GM18870 (cell line): Measurements from ENCODE around the gene MYO15B.

Experiments used
- ATAC-seq: cut with Tn5 transposase; IDR thresholded peaks from one replicate; pipeline ENCODE4 v1.9.1; 2021; ENCODE audit warnings: moderate library complexity; ENCODE audit not compliant: unreplicated experiment

The MYO15B gene

DNA sequence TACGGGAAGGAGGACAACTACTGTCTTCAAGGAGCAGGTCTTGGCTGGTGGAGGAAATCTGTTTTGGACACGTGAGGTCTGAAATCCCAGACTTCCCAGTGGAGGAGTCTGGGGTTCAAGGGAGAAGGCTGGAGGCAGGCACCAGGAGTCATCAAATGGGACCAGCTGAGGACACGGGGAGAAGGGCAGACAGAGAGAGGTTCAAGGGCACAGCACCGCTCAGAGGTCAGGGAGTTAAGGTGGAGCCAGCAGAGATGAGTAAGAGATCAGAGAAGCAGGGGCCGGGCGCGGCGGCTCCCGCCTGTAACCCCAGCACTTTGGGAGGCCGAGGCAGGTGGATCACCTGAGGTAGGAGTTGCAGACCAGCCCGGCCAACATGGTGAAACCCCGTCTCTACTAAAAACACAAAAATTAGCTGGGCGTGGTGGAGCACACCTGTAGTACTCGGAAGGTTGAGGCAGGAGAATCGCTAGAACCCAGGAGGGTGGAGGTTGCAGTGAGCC is 35.2 kb downstream of the MYO15B start:
- ATAC-seq: no peak

DNA sequence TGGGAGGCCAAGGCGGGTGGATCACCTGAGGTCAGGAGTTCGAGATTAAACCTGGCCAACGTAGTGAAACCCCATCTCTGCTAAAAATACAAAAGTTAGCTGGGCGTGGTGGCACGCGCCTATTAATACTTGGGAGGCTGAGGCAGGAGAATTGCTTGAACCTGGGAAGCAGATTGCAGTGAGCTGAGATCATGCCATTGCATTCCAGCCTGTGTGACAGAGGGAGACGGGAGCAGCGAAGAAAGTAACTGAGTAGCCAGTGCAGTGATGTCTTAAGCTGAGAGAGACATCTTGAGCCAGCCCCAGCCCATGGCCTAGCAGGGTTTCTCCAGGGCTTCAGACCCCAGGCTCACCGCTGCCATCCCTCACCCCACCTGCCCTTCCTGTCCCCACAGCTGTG is 35.8 kb downstream of the MYO15B start:
- no peak for ATAC-seq

DNA sequence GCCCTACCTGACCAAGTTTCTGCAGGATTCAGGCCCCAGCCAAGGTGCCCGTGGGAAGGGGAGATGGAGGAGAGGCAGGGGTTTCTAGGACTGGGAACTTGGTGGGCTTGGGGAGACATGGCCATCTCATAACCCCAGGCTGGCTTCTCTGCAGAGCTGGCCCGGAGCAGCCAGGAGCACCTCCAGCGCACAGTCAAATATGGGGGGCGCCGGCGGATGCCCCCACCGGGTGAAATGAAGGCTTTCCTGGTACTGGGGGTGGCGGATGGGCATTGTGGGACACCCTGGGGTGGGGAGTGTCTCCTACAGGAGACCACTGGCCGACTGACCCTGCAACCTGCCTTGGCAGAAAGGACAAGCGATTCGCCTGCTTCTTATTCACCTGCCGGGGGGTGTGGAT is 36.4 kb downstream of the MYO15B start:
- no peak for ATAC-seq

DNA sequence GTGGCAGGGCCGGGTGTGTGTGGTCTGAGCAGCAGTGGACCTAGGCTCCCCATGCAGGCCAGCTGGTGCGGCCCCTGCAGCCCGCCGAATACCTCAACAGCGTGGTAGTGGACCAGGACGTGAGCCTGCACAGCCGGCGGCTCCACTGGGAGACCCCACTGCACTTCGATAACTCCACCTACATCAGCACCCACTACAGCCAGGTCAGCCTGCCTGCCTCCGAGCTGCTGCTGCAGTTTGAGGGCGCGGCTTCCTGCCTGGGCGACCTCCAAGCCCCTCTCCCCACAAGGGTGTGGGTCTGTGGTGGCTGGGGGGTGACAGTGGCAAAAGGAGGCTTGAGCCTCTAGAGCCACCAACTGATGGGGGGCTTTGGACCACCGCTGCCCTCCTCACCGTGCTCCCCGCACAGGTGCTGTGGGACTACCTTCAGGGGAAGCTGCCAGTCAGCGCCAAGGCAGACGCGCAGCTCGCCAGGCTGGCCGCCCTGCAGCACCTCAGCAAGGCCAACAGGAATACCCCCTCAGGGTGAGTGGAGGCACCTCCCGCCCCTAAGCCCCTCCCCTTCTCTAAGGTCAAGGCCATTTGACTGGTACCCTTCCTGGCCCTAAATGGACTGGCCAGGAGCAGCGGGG is 37.2 kb downstream of the MYO15B start:
- no peak for ATAC-seq

DNA sequence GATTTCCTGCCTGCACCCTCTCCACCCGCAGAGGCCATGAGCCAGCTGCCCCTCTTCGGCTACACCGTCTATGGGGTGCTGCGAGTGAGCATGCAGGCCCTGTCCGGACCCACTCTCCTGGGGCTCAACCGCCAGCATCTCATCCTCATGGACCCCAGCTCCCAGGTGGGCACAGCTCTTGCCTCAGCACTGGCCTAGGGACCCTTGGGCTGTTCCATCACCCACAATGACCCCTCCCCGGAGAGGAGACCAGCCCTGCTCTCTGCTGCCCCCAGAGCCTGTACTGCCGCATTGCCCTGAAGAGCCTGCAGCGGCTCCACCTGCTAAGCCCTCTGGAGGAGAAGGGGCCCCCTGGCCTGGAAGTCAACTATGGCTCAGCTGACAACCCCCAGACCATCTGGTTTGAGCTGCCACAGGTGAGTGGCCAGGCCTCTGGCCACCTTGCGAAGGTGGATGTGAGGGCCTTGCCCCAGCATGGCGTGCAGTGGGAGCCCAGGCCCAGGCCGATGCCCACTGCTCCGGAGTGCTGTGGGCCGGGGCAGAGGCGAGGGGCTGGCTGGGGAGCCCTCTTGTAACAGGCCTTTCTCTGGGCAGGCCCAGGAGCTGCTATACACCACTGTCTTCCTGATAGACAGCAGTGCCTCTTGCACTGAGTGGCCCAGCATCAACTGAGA is 38.4 kb downstream of the MYO15B start:
- no peak for ATAC-seq

DNA sequence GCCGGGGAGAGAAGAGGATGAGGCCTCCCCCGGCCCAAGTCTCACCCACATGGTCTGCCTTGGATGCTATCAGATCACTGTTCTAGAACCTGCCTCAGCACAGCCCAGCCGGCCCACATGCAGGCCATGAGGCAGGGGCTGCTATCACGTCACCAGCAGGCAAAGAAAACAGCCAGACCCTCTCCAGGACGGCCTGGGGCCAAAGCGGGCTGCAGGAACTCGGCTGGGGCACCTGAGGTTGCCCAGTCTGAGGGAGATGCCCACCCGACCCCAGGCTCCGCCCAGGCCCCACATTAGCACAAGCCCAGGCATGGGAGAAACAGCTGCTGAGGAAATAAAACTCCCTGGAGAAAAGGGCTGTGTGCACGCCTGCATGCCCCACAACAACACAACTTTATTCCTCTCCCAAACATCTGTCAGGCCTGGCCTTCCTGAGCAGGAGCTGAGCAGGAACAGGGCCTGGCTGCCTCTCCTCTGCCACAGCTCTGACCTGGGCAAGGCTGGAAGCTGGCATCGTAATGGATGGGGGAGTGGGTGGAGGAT is 39.0 kb downstream of the MYO15B start:
- no peak for ATAC-seq

DNA sequence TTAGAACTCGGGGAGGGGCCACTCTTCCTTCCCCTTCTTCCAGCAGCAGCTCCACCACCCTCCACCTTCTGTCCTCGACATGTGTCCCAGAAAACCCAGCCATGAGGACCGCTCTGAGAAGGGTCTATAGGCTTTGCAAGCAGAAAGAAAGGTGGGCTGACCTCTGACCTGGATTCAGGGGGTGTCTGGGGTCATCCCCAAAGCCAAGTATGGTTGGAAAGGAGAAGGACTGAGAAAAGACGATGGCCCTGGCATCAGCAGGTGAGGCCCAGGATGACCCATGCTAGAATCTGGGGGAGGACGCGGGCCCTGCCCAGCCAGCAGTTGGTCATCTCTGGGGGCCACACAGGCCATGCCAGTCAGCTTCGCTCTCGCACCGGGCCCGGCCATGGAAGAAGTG is 39.5 kb downstream of the MYO15B start:
- ATAC-seq: no peak

DNA sequence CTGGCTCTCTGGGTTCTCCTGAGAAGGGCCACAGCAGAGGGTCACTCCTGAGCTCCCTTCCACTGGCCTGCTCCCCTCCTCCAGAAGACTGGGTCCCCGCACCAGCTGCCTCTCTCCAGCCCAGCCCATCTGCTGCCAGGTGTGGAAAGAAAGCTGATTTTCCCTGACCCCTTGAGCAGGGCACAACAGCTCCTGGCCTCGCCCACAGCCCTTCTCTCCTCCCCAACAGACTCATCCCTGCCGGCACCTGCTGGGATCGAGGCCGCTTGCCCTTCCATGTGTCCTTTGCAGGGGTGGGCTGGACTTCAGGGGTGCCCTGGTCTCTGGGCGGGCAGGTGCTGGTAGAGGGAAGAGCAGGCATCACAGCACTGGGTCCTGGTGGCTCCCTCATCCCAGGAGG is 40.8 kb downstream of the MYO15B start:
- no peak for ATAC-seq

DNA sequence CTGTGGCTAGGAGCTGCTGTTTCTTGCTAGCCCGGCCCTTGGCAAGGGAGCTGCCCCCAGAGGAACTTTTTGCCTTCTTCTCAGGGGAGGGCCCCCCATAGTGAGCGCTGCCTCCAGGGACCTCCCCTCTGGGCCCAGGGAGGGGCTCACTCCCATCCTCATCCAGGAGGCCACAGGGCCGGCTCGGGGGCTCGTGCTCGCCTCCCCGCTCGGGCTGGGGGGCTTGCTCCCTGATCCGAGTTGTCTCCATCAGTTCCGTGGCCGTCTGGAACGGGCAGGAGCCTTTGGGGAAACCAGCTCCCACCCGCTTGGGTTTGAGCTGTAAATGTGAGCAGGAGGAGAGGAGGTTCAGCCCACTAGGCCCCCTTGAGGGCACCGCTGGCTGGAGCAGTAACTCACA is 41.6 kb downstream of the MYO15B start:
- no peak for ATAC-seq

DNA sequence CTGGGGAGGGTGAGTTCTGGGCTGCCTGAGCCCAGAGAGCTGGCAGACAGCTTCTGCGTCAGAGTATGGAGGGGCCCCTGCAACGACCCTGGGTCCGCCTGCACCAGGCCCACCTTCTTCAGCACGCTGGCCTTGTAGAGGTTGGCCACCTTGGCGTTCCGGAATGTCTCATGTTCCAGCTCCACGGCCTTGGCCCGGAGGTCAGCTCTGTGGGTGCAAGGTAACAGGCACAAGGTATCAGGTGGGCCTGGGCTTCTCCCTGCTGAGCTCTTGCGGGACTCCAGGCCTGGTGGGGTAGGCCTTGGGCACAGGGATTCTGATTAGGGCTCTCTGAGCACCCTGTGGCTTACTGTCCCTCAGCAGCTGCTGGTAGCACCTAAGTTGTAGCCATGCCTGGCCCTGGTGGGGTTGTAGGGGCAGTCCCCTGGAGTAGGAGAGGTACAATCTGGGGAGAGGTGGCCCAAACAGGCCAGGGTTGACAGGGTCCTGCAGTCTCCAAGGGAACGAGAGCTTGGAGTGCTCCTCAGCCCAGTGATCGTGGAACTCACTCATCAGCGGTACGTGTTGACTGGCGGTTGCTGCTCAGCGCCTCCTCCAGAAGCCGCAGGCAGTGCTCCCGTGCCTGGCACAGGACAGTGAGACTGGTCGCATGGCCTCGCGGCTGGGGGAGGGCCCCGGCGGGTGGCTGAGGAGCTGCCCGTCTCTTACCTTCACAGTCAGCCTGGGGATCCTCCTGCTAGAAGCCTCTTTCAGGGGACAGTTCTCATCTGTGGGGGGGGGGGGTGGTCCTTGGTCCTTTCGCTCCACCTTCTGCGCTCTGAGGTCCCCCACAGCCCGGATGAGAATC is 42.7 kb downstream of the MYO15B start:
- no peak for ATAC-seq

DNA sequence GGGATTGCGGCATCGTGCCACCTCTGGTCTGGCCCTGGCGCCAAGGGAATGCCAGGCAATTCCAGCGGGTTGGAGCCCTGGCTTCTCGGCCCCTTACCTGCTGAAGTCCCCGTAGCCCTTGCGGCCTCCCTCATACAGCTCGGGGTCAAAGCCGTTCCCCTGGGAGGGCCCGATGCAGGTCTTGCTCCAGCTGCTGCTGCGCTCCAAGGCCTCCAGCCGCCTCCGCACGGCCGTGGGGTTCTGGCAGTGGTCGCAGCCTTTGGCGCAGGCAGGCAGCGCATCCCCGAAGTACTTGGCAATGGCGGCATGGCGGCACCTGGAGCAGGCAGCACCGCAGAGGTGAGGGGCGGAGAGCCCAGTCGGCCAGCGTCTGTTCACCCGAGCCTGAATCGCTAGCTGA is 43.8 kb downstream of the MYO15B start:
- ATAC-seq: no peak

DNA sequence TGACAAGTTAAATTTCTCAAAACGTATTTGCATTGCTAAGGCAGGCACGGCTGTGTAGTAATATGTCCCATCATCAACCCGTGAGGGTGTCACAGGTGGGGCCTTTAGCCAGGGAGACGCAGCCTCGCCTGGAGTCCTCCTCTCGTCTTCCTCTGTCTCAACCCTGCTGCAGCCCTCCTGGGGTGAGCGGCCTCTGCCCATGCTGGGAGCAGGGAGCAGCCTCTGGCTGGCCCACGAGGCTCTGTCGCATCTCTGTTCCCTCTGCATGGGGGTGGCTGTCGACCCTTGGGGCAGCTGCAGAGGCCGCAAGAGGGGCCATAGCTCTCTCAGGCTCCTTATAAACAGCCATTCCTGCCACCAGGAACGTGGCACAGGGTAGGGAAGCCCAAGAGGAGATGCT is 44.8 kb downstream of the MYO15B start:
- ATAC-seq: no peak

DNA sequence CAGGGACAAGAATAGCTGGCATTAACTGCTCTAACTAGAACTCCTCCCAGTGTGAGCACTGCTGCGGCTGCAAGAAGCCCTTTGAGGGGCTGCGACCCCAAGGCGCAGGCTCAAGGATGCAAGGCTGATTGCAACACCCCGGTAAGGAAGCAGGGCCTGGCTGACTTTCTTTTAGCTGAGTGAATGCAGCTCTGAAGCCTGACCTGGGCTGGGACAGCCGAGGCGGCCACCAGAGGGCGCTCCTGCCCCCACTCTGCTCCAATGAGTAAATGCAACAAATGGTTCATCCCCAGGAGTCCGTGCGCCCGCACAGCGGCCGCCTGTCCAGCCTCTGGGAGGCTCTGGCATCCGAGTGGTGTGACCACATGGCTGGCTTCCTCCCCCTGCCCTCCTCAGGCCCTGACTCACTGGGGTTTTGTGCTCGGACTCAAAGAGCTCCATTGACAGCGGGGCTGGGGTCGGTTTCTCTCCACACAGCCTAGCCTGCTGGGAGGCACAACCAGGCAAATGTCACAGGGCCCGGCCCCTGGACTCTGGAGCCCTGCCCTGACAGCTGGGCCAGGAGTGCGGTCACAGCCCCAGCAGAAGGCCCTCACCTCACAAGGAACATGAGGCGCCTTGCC is 45.4 kb downstream of the MYO15B start, which contains the start of gene SMIM5:
TSS of gene SMIM5 (plus strand) at position 572 of the 623 bp plus-strand sequence. CDS start 6,768 bp downstream, outside the sequence.
- no peak for ATAC-seq

DNA sequence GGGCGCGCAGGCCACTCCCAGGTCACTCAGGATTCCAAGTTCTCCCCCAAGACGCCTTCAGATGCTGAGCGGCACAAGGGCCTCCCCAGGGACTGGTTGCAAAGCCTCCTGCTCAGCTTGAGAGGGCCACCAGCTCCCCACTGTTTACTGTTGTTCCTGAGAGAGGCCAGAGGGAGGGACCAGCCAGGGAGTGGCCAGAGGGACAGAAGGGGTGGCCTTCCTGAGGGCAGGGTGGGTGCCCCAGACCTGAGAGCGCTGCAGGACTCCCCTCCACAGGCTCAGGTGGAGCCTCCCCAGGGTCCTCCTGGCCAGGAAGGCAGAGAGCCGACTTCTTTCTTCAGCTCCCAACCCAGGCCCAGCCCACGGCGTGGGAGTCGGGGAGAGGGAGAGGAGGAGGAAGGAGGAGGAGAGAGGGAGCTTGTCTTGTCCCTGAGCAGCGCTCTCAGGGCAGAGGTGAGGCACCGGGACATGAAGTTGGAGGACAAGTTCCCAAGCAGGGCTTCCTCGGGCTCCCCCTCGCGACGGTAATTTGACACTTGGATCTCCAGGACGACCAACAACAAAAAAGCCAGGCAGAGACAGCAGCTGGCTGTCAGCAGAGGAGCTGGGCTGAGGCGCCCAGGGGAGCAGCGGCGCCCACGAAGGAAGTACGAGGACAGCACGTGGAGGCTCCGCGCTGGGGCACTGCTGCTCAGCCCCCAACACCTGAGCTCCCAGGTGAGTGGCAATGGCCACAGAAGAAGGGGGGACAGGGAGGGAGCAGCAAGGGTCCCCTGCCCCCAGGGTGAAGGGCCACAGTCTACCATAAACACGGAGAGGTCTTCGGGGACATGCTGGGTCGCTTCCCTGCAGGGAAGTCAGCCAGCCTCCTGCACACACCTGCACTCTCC is 46.1 kb downstream of the MYO15B start:
- ATAC-seq: no peak

DNA sequence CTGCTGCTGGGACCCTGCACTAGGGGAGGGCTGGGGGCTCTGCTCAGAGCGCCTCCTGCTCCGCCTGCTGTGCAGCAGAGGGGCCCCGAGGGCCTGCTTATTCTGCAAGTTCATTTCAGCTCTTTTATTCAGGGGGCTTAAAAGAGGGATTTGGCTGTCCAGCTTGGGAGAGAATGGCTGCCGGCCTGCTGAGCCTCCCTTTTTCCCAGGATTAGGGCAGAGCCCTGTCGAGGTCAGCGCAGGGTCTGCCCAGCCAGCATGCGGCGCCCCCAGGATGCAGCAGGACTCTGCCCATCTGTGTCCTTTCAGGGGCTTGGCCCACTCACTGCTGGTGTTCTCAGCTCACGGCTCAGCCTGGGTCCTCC is 46.8 kb downstream of the MYO15B start:
- ATAC-seq: no peak

DNA sequence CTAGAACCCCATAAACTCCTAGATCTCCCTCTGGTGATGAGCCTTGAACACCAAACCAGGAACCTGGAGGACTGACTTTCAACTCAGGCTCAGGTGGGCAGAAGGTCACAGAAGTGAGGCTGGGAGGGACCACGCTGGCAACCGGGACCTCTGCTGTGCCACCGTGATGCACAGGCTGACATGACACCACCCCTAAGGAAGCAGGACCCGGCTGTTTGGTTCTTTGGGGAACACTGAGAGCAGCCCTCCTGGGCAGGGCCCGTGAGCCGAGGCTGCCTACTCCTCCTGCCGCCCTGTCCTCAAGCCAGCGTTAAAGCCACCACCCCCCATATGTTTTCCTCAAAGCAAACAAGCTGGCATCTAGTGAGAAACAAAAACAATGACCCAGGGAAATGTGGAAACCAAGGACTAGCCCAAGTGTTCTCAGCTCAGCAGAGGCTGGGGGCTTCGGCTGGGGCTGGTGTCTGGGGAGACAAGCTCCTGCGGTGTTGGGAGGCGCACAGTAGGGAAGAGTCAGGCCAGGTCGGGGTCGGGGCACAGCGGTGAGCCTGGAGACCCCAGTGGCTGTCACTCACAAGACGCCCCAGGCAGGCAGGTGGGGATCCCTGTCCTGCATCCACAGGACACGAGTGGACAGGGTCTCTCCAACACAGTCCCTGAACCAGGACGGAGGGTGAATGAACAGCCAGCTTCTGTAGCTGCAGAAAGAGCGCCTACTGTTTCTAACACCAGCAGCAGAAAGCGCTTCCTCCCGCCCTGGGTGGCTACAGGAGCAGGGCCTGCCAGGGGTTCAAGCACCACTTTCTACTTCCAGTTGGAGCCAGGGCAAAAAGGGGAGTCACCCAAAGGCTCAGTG is 47.4 kb downstream of the MYO15B start:
- no peak for ATAC-seq

DNA sequence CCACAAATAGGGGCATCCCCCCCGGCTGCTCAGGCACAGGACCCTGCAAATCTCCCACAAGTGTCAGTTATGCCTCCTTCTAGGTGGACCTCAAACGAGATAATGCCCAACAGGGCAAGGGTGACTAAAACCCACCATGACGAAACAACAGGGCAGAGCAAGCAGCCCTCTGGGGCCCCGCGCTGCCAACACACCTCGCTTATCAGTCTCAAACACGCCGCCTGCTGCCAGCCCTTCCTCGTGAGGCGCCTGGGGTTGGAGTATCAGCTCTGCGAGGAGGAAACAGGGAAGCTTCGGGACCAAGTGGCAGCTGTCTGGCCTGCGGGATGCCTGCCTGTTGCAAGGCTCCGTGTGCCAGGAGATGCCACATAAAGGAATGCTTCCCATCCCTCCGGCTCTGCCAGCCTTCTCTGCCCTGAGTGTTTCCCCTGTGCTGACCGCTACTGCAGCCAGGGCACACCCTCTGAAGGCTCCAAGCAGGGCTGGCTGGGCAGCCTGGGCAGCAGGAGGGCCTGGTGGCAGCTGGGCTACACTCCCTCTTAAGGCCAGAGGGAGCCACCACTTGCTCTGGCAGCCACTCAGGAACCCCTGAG is 48.1 kb downstream of the MYO15B start:
- ATAC-seq: no peak

DNA sequence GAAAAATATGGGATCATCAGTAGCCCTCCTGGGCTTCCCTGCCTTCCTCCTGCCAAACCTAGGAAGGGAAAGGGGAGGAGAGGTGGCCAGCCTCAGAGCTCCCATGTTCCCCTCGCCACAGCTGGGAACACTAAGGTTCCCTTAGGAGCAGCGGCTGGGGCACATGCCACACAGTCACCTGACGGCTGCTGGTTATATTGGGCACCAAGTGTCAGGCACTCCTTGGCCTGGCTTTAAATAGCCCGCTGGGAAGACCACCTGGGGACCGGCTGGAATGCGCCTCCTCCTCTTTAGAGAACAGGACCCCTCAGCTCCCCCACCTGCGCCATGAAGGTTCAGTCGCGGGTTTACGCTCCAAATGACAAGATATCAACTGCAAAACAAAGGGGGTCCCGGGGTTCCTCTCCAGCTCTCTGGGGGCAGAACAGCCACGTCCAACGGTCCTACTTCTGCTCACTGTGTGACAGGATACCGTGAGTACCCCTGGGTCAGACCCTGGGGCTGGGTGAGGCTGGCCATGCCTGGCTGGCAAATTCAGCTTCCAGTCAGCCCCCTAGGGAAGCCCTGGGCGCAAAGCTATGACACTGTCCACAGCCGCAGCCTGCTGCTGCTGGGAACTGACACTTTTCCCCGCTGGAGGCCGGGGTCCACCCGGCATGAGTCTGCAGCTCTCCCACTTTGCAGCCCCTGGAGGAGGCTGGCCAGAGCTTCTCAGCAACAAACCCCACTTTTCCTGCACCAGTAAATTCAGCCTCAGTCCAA is 49.0 kb downstream of the MYO15B start:
- no peak for ATAC-seq
